Activated CD8-positive, alpha-beta memory T cell treated with anti-CD3 and anti-CD28 coated beads, Interleukin-2, amount 10 ng/mL, durations not matched to agents 7 days and 5 days (primary cell): ENCODE data around the gene LEMD2. TPM values are rescaled to one million over a fixed set of nuclear protein-coding genes. Genes with fewer than 3 reads are reported as not detected.
A peak's percentile ranks its signal among the peaks of the same experiment; 100 is the strongest.

Experiments
- ATAC-seq: fragments of 150-1000 bp; cut with Tn5 transposase; one replicate; pipeline ENCODE4 v1.10.0; 2021; ENCODE audit warnings: moderate library complexity
- CTCF ChIA-PET: fragments of 350-600 bp; sonication (Branson Sonifier 250); formaldehyde crosslinking; loops from one replicate; lab custom pipeline; 2021; ENCODE audit warnings: antibody characterized with exemption; lab: Charles Lee
- DNase-seq: peaks from one replicate; pipeline ENCODE4 v3.0.0-alpha.2; 2020
- H3K27ac Mint-ChIP-seq: one replicate; pipeline ENCODE4 v1.8.0; 2021; ENCODE audit warnings: mild to moderate bottlenecking, mixed read lengths
- H3K27me3 Mint-ChIP-seq: one replicate; pipeline ENCODE4 v1.8.0; 2021; ENCODE audit warnings: mixed read lengths
- H3K36me3 Mint-ChIP-seq: one replicate; pipeline ENCODE4 v1.8.0; 2021; ENCODE audit warnings: mild to moderate bottlenecking, mixed read lengths
- H3K4me1 Mint-ChIP-seq: one replicate; pipeline ENCODE4 v1.8.0; 2021; ENCODE audit warnings: mixed read lengths
- H3K4me3 Mint-ChIP-seq: one replicate; pipeline ENCODE4 v1.8.0; 2021; ENCODE audit warnings: mild to moderate bottlenecking, moderate library complexity, mixed read lengths
- H3K9me3 Mint-ChIP-seq: one replicate; pipeline ENCODE4 v1.8.0; 2022; ENCODE audit warnings: low read depth, mixed read lengths
- total RNA-seq, 2 experiments: library from RNA; stranded (reverse); gene quantifications; one replicate each; pipeline ENCODE4 v1.2.3, GENCODE V29; 2021

The LEMD2 gene
- total RNA-seq, 2 experiments from 2014 or later: 64.9 to 80.3 TPM

GRCh38 chr6:33772082-33772830, 16.7 kb downstream of the LEMD2 start:
- Mint-ChIP-seq H3K36me3 (peaks cover 28% of the 10 kb centered on the region), H3K4me3 (no peak overlapping the region), H3K27me3 (peaks cover 9% of the 10 kb centered on the region), H3K27ac (no peak overlapping the region), H3K4me1 (peaks cover 12% of the 10 kb centered on the region), H3K9me3 (no peaks in the 10 kb centered on the region)
- DNase-seq (no peak), ATAC-seq (no peak)
- CTCF ChIA-PET: interaction anchor here (0.9 to 10.1 kb wide), 44 partner anchors 8 to 424 kb away, joined by 3 to 192 read pairs (median 5); partner anchors contain the start of genes LEMD2, MLN and UQCC2

- CTCF ChIA-PET: interaction anchor here (0.7 to 10.1 kb wide), 56 partner anchors 9 to 425 kb away, joined by 3 to 192 read pairs (median 4); partner anchors contain the start of genes LEMD2, MLN and UQCC2
- DNase-seq (peak; percentile 73), ATAC-seq (peak; percentile 81)
- Mint-ChIP-seq H3K4me3 (no peak overlapping the region), H3K4me1 (peaks cover 12% of the 10 kb centered on the region), H3K27me3 (peaks cover 10% of the 10 kb centered on the region), H3K27ac (no peak overlapping the region), H3K36me3 (peaks cover 23% of the 10 kb centered on the region), H3K9me3 (no peaks in the 10 kb centered on the region)
Observed at GRCh38 chr6:33771146-33772081, 17.5 kb downstream of the LEMD2 start.

GRCh38 chr6:33770833-33771145, 18.1 kb downstream of the LEMD2 start:
- Mint-ChIP-seq H3K9me3 (no peaks in the 10 kb centered on the region), H3K36me3 (peaks cover 17% of the 10 kb centered on the region), H3K4me3 (no peak overlapping the region), H3K27ac (no peak overlapping the region), H3K4me1 (peaks cover 10% of the 10 kb centered on the region), H3K27me3 (peaks cover 10% of the 10 kb centered on the region)
- CTCF ChIA-PET: interaction anchor here (0.7 to 10.1 kb wide), 54 partner anchors 10 to 426 kb away, joined by 3 to 192 read pairs (median 4); partner anchors contain the start of genes LEMD2, MLN and UQCC2
- DNase-seq: no peak
- ATAC-seq: no peak

GRCh38 chr6:33770124-33770832, 18.7 kb downstream of the LEMD2 start:
- no peaks in the 10 kb centered on the region for H3K9me3 Mint-ChIP-seq
- no peak overlapping the region for H3K27ac Mint-ChIP-seq
- DNase-seq (no peak), ATAC-seq (no peak)
- peaks cover 10% of the 10 kb centered on the region for H3K27me3 Mint-ChIP-seq
- H3K4me3 Mint-ChIP-seq: no peak overlapping the region
- peaks cover 14% of the 10 kb centered on the region for H3K36me3 Mint-ChIP-seq
- H3K4me1 Mint-ChIP-seq: peaks cover 10% of the 10 kb centered on the region
- CTCF ChIA-PET: interaction anchor here (0.8 to 10.1 kb wide), 30 partner anchors 9 to 393 kb away, joined by 3 to 192 read pairs (median 5); partner anchors contain the start of genes LEMD2 and UQCC2

- Mint-ChIP-seq H3K27ac (no peak overlapping the region), H3K36me3 (peaks cover 8% of the 10 kb centered on the region), H3K4me3 (no peak overlapping the region), H3K27me3 (peaks cover 10% of the 10 kb centered on the region), H3K4me1 (peaks cover 10% of the 10 kb centered on the region), H3K9me3 (no peaks in the 10 kb centered on the region)
- CTCF ChIA-PET: interaction anchor here (0.9 to 10.1 kb wide), 16 partner anchors 9 to 385 kb away, joined by 3 to 192 read pairs (median 5); partner anchors contain the start of gene UQCC2
- DNase-seq (no peak), ATAC-seq (no peak)
Observed at GRCh38 chr6:33769248-33769821, 19.6 kb downstream of the LEMD2 start.

- H3K27ac Mint-ChIP-seq: no peak overlapping the region
- CTCF ChIA-PET: interaction anchor here (0.9 to 10.1 kb wide), 15 partner anchors 8 to 394 kb away, joined by 3 to 192 read pairs (median 6); partner anchors contain the start of gene UQCC2
- no peak overlapping the region for H3K4me3 Mint-ChIP-seq
Observed at GRCh38 chr6:33768644-33769120, 20.2 kb downstream of the LEMD2 start.

GRCh38 chr6:33766921-33767907, 21.7 kb downstream of the LEMD2 start:
- H3K9me3 Mint-ChIP-seq: no peaks in the 10 kb centered on the region
- peaks cover 9% of the 10 kb centered on the region for H3K4me1 Mint-ChIP-seq
- H3K4me3 Mint-ChIP-seq: no peak overlapping the region
- no peak overlapping the region for H3K27ac Mint-ChIP-seq
- H3K27me3 Mint-ChIP-seq: peaks cover 10% of the 10 kb centered on the region
- peaks cover 5% of the 10 kb centered on the region for H3K36me3 Mint-ChIP-seq
- DNase-seq (no peak), ATAC-seq (no peak)
- CTCF ChIA-PET: interaction anchor here (0.5 to 10.1 kb wide), 16 partner anchors 7 to 1699 kb away, joined by 3 to 192 read pairs (median 4); partner anchors contain the start of genes BAK1 and UQCC2

More at GRCh38 chr6:33768644-33769120, 20.2 kb downstream of the LEMD2 start:
- Mint-ChIP-seq H3K9me3 (no peaks in the 10 kb centered on the region), H3K4me1 (peaks cover 10% of the 10 kb centered on the region), H3K36me3 (peaks cover 8% of the 10 kb centered on the region), H3K27me3 (peaks cover 10% of the 10 kb centered on the region)
- ATAC-seq (peak; percentile 76), DNase-seq (peak; percentile 86)

- Mint-ChIP-seq H3K4me1 (peaks cover 8% of the 10 kb centered on the region), H3K36me3 (no peaks in the 10 kb centered on the region), H3K9me3 (no peaks in the 10 kb centered on the region), H3K4me3 (no peak overlapping the region), H3K27ac (no peak overlapping the region), H3K27me3 (peaks cover 10% of the 10 kb centered on the region)
- ATAC-seq: no peak
- no peak for DNase-seq
- CTCF ChIA-PET: interaction anchor here (0.9 to 10.1 kb wide), 3 partner anchors 21 to 389 kb away, joined by 3 to 192 read pairs (median 3); no protein-coding TSS in a partner anchor
Observed at GRCh38 chr6:33765368-33765767, 23.6 kb downstream of the LEMD2 start.

GRCh38 chr6:33764036-33764435, 24.9 kb downstream of the LEMD2 start:
- no peak overlapping the region for H3K4me3 Mint-ChIP-seq
- peaks cover 7% of the 10 kb centered on the region for H3K27me3 Mint-ChIP-seq
- no peaks in the 10 kb centered on the region for H3K9me3 Mint-ChIP-seq
- H3K27ac Mint-ChIP-seq: no peak overlapping the region
- peaks cover 8% of the 10 kb centered on the region for H3K4me1 Mint-ChIP-seq
- CTCF ChIA-PET: interaction anchor here (1.0 to 7.6 kb wide), 6 partner anchors 7 to 264 kb away, joined by 3 to 58 read pairs (median 5); partner anchors contain the start of gene UQCC2
- DNase-seq (no peak), ATAC-seq (no peak)
- H3K36me3 Mint-ChIP-seq: no peaks in the 10 kb centered on the region

- Mint-ChIP-seq H3K9me3 (no peaks in the 10 kb centered on the region), H3K27me3 (peaks cover 6% of the 10 kb centered on the region), H3K36me3 (no peaks in the 10 kb centered on the region), H3K27ac (no peak overlapping the region), H3K4me1 (peaks cover 6% of the 10 kb centered on the region), H3K4me3 (no peak overlapping the region)
- CTCF ChIA-PET: interaction anchor here (1.0 to 7.6 kb wide), 6 partner anchors 7 to 265 kb away, joined by 3 to 58 read pairs (median 5); partner anchors contain the start of gene UQCC2
- DNase-seq: no peak
- ATAC-seq: no peak
Observed at GRCh38 chr6:33763483-33763882, 25.4 kb downstream of the LEMD2 start.

GRCh38 chr6:33762713-33763112, 26.2 kb downstream of the LEMD2 start:
- H3K27me3 Mint-ChIP-seq: peaks cover 7% of the 10 kb centered on the region
- H3K27ac Mint-ChIP-seq: no peak overlapping the region
- peaks cover 5% of the 10 kb centered on the region for H3K4me1 Mint-ChIP-seq
- H3K36me3 Mint-ChIP-seq: no peaks in the 10 kb centered on the region
- no peak for DNase-seq
- ATAC-seq: no peak
- CTCF ChIA-PET: interaction anchor here (0.9 to 7.6 kb wide), 6 partner anchors 8 to 265 kb away, joined by 4 to 58 read pairs (median 14); partner anchors contain the start of gene UQCC2
- H3K9me3 Mint-ChIP-seq: no peaks in the 10 kb centered on the region
- no peak overlapping the region for H3K4me3 Mint-ChIP-seq
